ENCODE data around the gene PRKCA. TPM values are rescaled to one million over a fixed set of nuclear protein-coding genes. Genes with fewer than 3 reads are reported as not detected.

PRKCA gene
- total and polyA plus RNA-seq, 9 donors, result 9.1 to 67.6 (median 37.2) TPM

GRCh38 chr17:66635386-66636045 is 333.1 kb downstream of the PRKCA start:
- Histone ChIP-seq H3K4me1 (ENCODE audit: insufficient read depth) (no peaks in the 10 kb centered on the region), H3K27ac (no peak overlapping the region), H3K4me3 (no peak overlapping the region), H3K36me3 (no peaks in the 10 kb centered on the region), H3K27me3 (no peaks in the 10 kb centered on the region), H3K9me3 (no peaks in the 10 kb centered on the region)
- no peak for DNase-seq
- TF ChIP-seq POLR2A (IDR thresholded peaks at IDR 0.05) (no peak), EP300 (IDR thresholded peaks at IDR 0.05) (no peak), CTCF (IDR thresholded peaks at IDR 0.05) (no peak)
- 30 to 50% (median 49%) methylated on average over 7 of the region's 7 CpGs for WGBS, 3 donors
- intact Hi-C loops (cut with DNase I), result no loop called here

GRCh38 chr17:66636111-66636510 is 333.7 kb downstream of the PRKCA start:
- TF ChIP-seq EP300 (IDR thresholded peaks at IDR 0.05) (no peak), POLR2A (IDR thresholded peaks at IDR 0.05) (no peak), CTCF (IDR thresholded peaks at IDR 0.05) (no peak)
- Histone ChIP-seq H3K4me3 (no peak overlapping the region), H3K4me1 (ENCODE audit: insufficient read depth) (no peaks in the 10 kb centered on the region), H3K27me3 (no peaks in the 10 kb centered on the region), H3K9me3 (no peaks in the 10 kb centered on the region), H3K27ac (no peak overlapping the region), H3K36me3 (no peaks in the 10 kb centered on the region)
- DNase-seq, result no peak
- 53 to 72% (median 64%) methylated on average over 4 of the region's 4 CpGs for WGBS, 3 donors
- intact Hi-C loops (cut with DNase I), result no loop called here

- intact Hi-C loops (cut with DNase I), result no loop called here
These were observed 335.1 kb downstream of the PRKCA start for GRCh38 chr17:66637491-66637890.

GRCh38 chr17:66638707-66639479 is 336.5 kb downstream of the PRKCA start:
- Histone ChIP-seq H3K4me1 (ENCODE audit: insufficient read depth) (no peaks in the 10 kb centered on the region), H3K27ac (no peak overlapping the region), H3K36me3 (no peaks in the 10 kb centered on the region), H3K9me3 (no peaks in the 10 kb centered on the region), H3K27me3 (no peaks in the 10 kb centered on the region), H3K4me3 (no peak overlapping the region)
- no peak for DNase-seq
- TF ChIP-seq POLR2A (IDR thresholded peaks at IDR 0.05), result no peak
- no peak for TF ChIP-seq EP300 (IDR thresholded peaks at IDR 0.05)
- no peak for TF ChIP-seq CTCF (IDR thresholded peaks at IDR 0.05)
- intact Hi-C loops (cut with DNase I), result no loop called here
- 97% methylated on average over 9 of the region's 9 CpGs for WGBS, 3 donors

More at GRCh38 chr17:66637491-66637890, 335.1 kb downstream of the PRKCA start:
- no peaks in the 10 kb centered on the region for H3K27me3 ChIP-seq
- H3K36me3 ChIP-seq, result no peaks in the 10 kb centered on the region
- no peaks in the 10 kb centered on the region for H3K9me3 ChIP-seq
- TF ChIP-seq EP300 (IDR thresholded peaks at IDR 0.05) (no peak), CTCF (IDR thresholded peaks at IDR 0.05) (no peak), POLR2A (IDR thresholded peaks at IDR 0.05) (no peak)
- no peak for DNase-seq
- no peak overlapping the region for H3K4me3 ChIP-seq
- H3K4me1 ChIP-seq (ENCODE audit: insufficient read depth), result no peaks in the 10 kb centered on the region
- no peak overlapping the region for H3K27ac ChIP-seq
- WGBS, 3 donors, result 84 to 92% (median 87%) methylated on average over 6 of the region's 6 CpGs

All from ovary (tissue), 9 donors.